ENCODE measurements around the gene ANKFN1. TPM values are rescaled to one million over a fixed set of nuclear protein-coding genes. Genes with fewer than 3 reads are reported as not detected.

ANKFN1 gene
- total RNA-seq, 4 donors from 2014 or later: 0.40 TPM; not detected in 3

- H3K4me1 ChIP-seq: no peaks in the 10 kb centered on the region
Observed at GRCh38 chr17:56434610-56435009, 281.3 kb downstream of the ANKFN1 start.

GRCh38 chr17:56436142-56436541 lies 282.9 kb downstream of the ANKFN1 start:
- TF ChIP-seq POLR2AphosphoS5 (IDR thresholded peaks at IDR 0.05) (no peak), EP300 (IDR thresholded peaks at IDR 0.05) (no peak), CTCF (IDR thresholded peaks at IDR 0.05) (no peak), POLR2A (IDR thresholded peaks at IDR 0.05; ENCODE audit: low read depth) (no peak)
- Histone ChIP-seq H3K9me3 (no peaks in the 10 kb centered on the region), H3K4me1 (no peaks in the 10 kb centered on the region), H3K27ac (replicated peaks in 1 of 4) (no peak overlapping the region), H3K36me3 (no peaks in the 10 kb centered on the region), H3K4me3 (no peak overlapping the region), H3K27me3 (no peaks in the 10 kb centered on the region)
- 90% methylated on average over 4 of the region's 4 CpGs for WGBS
- no peak for DNase-seq (ENCODE audit: extremely low spot score)
- intact Hi-C loops (cut with DNase I): no loop called here

More at GRCh38 chr17:56434610-56435009, 281.3 kb downstream of the ANKFN1 start:
- TF ChIP-seq POLR2AphosphoS5 (IDR thresholded peaks at IDR 0.05) (no peak), POLR2A (IDR thresholded peaks at IDR 0.05; ENCODE audit: low read depth) (no peak), EP300 (IDR thresholded peaks at IDR 0.05) (no peak), CTCF (IDR thresholded peaks at IDR 0.05) (no peak)
- DNase-seq (ENCODE audit: extremely low spot score): no peak
- H3K27me3 ChIP-seq: no peaks in the 10 kb centered on the region
- intact Hi-C loops (cut with DNase I): no loop called here
- no peaks in the 10 kb centered on the region for H3K9me3 ChIP-seq
- 78% methylated on average over 10 of the region's 10 CpGs for WGBS
- H3K4me3 ChIP-seq: no peak overlapping the region
- no peak overlapping the region for H3K27ac ChIP-seq (replicated peaks in 1 of 4)
- H3K36me3 ChIP-seq: no peaks in the 10 kb centered on the region

- no peaks in the 10 kb centered on the region for H3K36me3 ChIP-seq
- H3K4me3 ChIP-seq: no peak overlapping the region
- no peaks in the 10 kb centered on the region for H3K27me3 ChIP-seq
- H3K9me3 ChIP-seq: no peaks in the 10 kb centered on the region
- no peak for TF ChIP-seq POLR2AphosphoS5 (IDR thresholded peaks at IDR 0.05)
- no peak for TF ChIP-seq POLR2A (IDR thresholded peaks at IDR 0.05; ENCODE audit: low read depth)
- TF ChIP-seq EP300 (IDR thresholded peaks at IDR 0.05): no peak
- no peak for TF ChIP-seq CTCF (IDR thresholded peaks at IDR 0.05)
- no peak overlapping the region for H3K27ac ChIP-seq (replicated peaks in 1 of 4)
- H3K4me1 ChIP-seq: no peaks in the 10 kb centered on the region
- intact Hi-C loops (cut with DNase I): no loop called here
- 36% methylated on average over 2 of the region's 2 CpGs for WGBS
- DNase-seq (ENCODE audit: extremely low spot score): no peak
Observed at GRCh38 chr17:56440419-56440818, 287.1 kb downstream of the ANKFN1 start.

- intact Hi-C loops (cut with DNase I): no loop called here
- Histone ChIP-seq H3K4me1 (no peaks in the 10 kb centered on the region), H3K27ac (replicated peaks in 1 of 4) (no peak overlapping the region), H3K27me3 (no peaks in the 10 kb centered on the region), H3K9me3 (no peaks in the 10 kb centered on the region), H3K4me3 (no peak overlapping the region), H3K36me3 (no peaks in the 10 kb centered on the region)
- no peak for DNase-seq (ENCODE audit: extremely low spot score)
- WGBS: 33% methylated on average over 3 of the region's 3 CpGs
- no peak for TF ChIP-seq EP300 (IDR thresholded peaks at IDR 0.05)
- no peak for TF ChIP-seq POLR2A (IDR thresholded peaks at IDR 0.05; ENCODE audit: low read depth)
- TF ChIP-seq POLR2AphosphoS5 (IDR thresholded peaks at IDR 0.05): no peak
- no peak for TF ChIP-seq CTCF (IDR thresholded peaks at IDR 0.05)
Observed at GRCh38 chr17:56441308-56441707, 288.0 kb downstream of the ANKFN1 start.

GRCh38 chr17:56445692-56446411 lies 292.6 kb downstream of the ANKFN1 start:
- no peak overlapping the region for H3K27ac ChIP-seq (replicated peaks in 1 of 4)
- no peaks in the 10 kb centered on the region for H3K9me3 ChIP-seq
- DNase-seq (ENCODE audit: extremely low spot score): no peak
- intact Hi-C loops (cut with DNase I): no loop called here
- no peaks in the 10 kb centered on the region for H3K4me1 ChIP-seq
- no peak overlapping the region for H3K4me3 ChIP-seq
- 83% methylated on average over 9 of the region's 9 CpGs for WGBS
- H3K36me3 ChIP-seq: no peaks in the 10 kb centered on the region
- TF ChIP-seq POLR2A (IDR thresholded peaks at IDR 0.05; ENCODE audit: low read depth) (no peak), CTCF (IDR thresholded peaks at IDR 0.05) (no peak), POLR2AphosphoS5 (IDR thresholded peaks at IDR 0.05) (no peak), EP300 (IDR thresholded peaks at IDR 0.05) (no peak)
- no peaks in the 10 kb centered on the region for H3K27me3 ChIP-seq
